Endothelial cell of umbilical vein (primary cell): ENCODE measurements around the gene ATP4A.

Source experiments
- MYC ChIP-seq: IDR thresholded peaks from one replicate; pipeline ENCODE4 v1.6.1; 2011; ENCODE audit warnings: mild to moderate bottlenecking, low read depth, low read length
- POLR2A ChIP-seq: IDR thresholded peaks from 2 replicates; pipeline ENCODE4 v1.6.1; 2012; ENCODE audit warnings: low read depth, mild to moderate bottlenecking, control low read depth, low read length
- TF ChIP-seq, protein P1 (sequence below): IDR thresholded peaks from 2 replicates; pipeline ENCODE4 v1.6.1; 2011; ENCODE audit not compliant: insufficient read depth, insufficient read length
- TF ChIP-seq, protein P2 (sequence below), 2 donors: IDR thresholded peaks; 1 replicate in 1 of 2; 2 replicates in 1 of 2; pipeline ENCODE4 v1.5.1; 2011; ENCODE audit warnings: low read length in 2 of 2, mild to moderate bottlenecking in 2 of 2, moderate library complexity in 2 of 2, control low read depth in 1 of 2, inconsistent platforms in 1 of 2, low read depth in 1 of 2; ENCODE audit not compliant: insufficient read depth in 1 of 2; ENCODE audit errors: extremely low read depth in 1 of 2

DNA sequence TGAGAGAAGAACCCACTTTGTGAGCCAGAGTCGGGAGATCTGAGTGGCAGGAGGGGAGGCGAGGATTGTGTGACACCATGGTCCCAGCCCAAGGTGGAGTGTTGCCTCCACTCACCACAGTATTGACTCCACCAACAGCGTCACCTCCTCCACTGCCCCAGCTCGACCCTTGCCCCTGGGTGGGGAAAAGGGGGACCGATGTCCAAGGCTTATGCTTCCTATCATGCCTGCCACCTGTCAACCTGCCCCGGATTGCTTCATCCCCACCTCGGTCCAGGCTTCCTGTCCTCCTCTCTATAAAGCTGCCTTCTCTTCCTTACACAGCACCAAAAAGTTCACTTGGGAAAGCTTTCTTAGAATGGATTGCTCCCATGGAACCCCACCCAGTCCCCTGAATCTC lies 57.4 kb downstream of the ATP4A start:
- TF ChIP-seq MYC (no peak), POLR2A (no peak)
- TF ChIP-seq, protein P1, sequence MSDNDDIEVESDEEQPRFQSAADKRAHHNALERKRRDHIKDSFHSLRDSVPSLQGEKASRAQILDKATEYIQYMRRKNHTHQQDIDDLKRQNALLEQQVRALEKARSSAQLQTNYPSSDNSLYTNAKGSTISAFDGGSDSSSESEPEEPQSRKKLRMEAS, result no peak
- TF ChIP-seq, protein P2, sequence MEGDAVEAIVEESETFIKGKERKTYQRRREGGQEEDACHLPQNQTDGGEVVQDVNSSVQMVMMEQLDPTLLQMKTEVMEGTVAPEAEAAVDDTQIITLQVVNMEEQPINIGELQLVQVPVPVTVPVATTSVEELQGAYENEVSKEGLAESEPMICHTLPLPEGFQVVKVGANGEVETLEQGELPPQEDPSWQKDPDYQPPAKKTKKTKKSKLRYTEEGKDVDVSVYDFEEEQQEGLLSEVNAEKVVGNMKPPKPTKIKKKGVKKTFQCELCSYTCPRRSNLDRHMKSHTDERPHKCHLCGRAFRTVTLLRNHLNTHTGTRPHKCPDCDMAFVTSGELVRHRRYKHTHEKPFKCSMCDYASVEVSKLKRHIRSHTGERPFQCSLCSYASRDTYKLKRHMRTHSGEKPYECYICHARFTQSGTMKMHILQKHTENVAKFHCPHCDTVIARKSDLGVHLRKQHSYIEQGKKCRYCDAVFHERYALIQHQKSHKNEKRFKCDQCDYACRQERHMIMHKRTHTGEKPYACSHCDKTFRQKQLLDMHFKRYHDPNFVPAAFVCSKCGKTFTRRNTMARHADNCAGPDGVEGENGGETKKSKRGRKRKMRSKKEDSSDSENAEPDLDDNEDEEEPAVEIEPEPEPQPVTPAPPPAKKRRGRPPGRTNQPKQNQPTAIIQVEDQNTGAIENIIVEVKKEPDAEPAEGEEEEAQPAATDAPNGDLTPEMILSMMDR (IDR thresholded peaks at IDR 0.05; ENCODE audit: extremely low read depth in 1 of 2, insufficient read depth in 1 of 2, low read depth in 1 of 2, low read length in 2 of 2), result no peak
